HEK293 (cell line): ENCODE results near the gene BORCS6.

ENCODE experiments used
- CTCF ChIA-PET: fragments of 350-600 bp; formaldehyde crosslinking; extraction: SDS; loops from one replicate; lab custom pipeline; 2021; ENCODE audit warnings: antibody characterized with exemption; lab: Yijun Ruan, JAX
- POLR2A ChIA-PET: fragments of 300-600 bp; formaldehyde crosslinking; extraction: SDS; loops from one replicate; lab custom pipeline; 2020; ENCODE audit warnings: antibody characterized with exemption, inconsistent platforms; lab: Yijun Ruan, JAX
- H3K27ac ChIP-seq: fragments of 200-500 bp; sonication (Bioruptor generic); 2 replicates; pipeline ENCODE4 v1.5.1; 2014; ENCODE audit warnings: low read depth, low read length, control low read depth, inconsistent platforms; ENCODE audit errors: extremely low read depth
- H3K36me3 ChIP-seq, 2 experiments: fragments of 200-500 bp in 1 of 2; sonication (Bioruptor generic) in 1 of 2; 1 replicate in 1 of 2; 2 replicates in 1 of 2; pipeline ENCODE4 v1.5.1; 2014 to 2017; ENCODE audit warnings: inconsistent platforms in 2 of 2, low read length in 2 of 2; ENCODE audit not compliant: control insufficient read depth in 2 of 2, insufficient read depth in 1 of 2
- H3K4me1 ChIP-seq: fragments of 200-500 bp; sonication (Bioruptor generic); 2 replicates; pipeline ENCODE4 v1.5.1; 2014; ENCODE audit warnings: mild to moderate bottlenecking, low read length, inconsistent platforms; ENCODE audit not compliant: control insufficient read depth, insufficient read depth
- H3K4me3 ChIP-seq: 2 replicates; pipeline ENCODE4 v1.5.1; 2011; ENCODE audit warnings: low read depth, mild to moderate bottlenecking, control low read depth, low read length, moderate library complexity
- H3K9me3 ChIP-seq: fragments of 200-500 bp; sonication (Bioruptor generic); 2 replicates; pipeline ENCODE4 v1.5.1; 2014; ENCODE audit warnings: low read depth, low read length, inconsistent platforms; ENCODE audit not compliant: control insufficient read depth, insufficient read depth
- BCL11A ChIP-seq: fragments of 450-650 bp; formaldehyde crosslinking; IDR thresholded peaks from 2 replicates; pipeline ENCODE4 v1.5.1; 2016; ENCODE audit warnings: low read depth, missing biosample characterization, missing genetic modification characterization
- CTCF ChIP-seq: fragments of 450-650 bp; formaldehyde crosslinking; IDR thresholded peaks from 2 replicates; pipeline ENCODE4 v1.5.1; 2016; ENCODE audit warnings: missing biosample characterization, missing genetic modification characterization
- EGR2 ChIP-seq: fragments of 450-650 bp; formaldehyde crosslinking; IDR thresholded peaks from 2 replicates; pipeline ENCODE4 v1.5.1; 2016; ENCODE audit warnings: low read depth, missing biosample characterization, missing genetic modification characterization
- IKZF3 ChIP-seq: fragments of 450-650 bp; IDR thresholded peaks from 2 replicates; pipeline ENCODE4 v1.5.0; 2018; ENCODE audit warnings: missing biosample characterization, mild to moderate bottlenecking, missing genetic modification characterization, moderate library complexity
- KLF9 ChIP-seq: fragments of 450-650 bp; formaldehyde crosslinking; IDR thresholded peaks from 2 replicates; pipeline ENCODE4 v1.5.1; 2016; ENCODE audit warnings: missing biosample characterization, missing genetic modification characterization, low read depth
- PRDM10 ChIP-seq: fragments of 450-650 bp; formaldehyde crosslinking; IDR thresholded peaks from 2 replicates; pipeline ENCODE4 v1.5.1; 2016; ENCODE audit warnings: missing biosample characterization, missing genetic modification characterization
- ZBTB17 ChIP-seq: fragments of 450-650 bp; formaldehyde crosslinking; IDR thresholded peaks from 2 replicates; pipeline ENCODE4 v1.5.1; 2016; ENCODE audit warnings: missing biosample characterization, missing genetic modification characterization
- ZBTB21 ChIP-seq: fragments of 450-650 bp; formaldehyde crosslinking; IDR thresholded peaks from 2 replicates; pipeline ENCODE4 v1.5.1; 2017; ENCODE audit warnings: missing biosample characterization, missing genetic modification characterization
- ZFHX2 ChIP-seq: fragments of 450-650 bp; formaldehyde crosslinking; conservative IDR thresholded peaks from 2 replicates; pipeline ENCODE4 v1.5.1; 2016; ENCODE audit warnings: missing biosample characterization, missing genetic modification characterization
- ZFP69B ChIP-seq: fragments of 450-650 bp; formaldehyde crosslinking; IDR thresholded peaks from 2 replicates; pipeline ENCODE4 v1.5.1; 2016; ENCODE audit warnings: missing biosample characterization, missing genetic modification characterization
- ZNF121 ChIP-seq: fragments of 450-650 bp; formaldehyde crosslinking; IDR thresholded peaks from 2 replicates; pipeline ENCODE4 v1.5.1; 2016; ENCODE audit warnings: missing biosample characterization, missing genetic modification characterization
- ZNF155 ChIP-seq: fragments of 450-650 bp; formaldehyde crosslinking; IDR thresholded peaks from 2 replicates; pipeline ENCODE4 v1.5.1; 2016; ENCODE audit warnings: missing biosample characterization, missing genetic modification characterization
- ZNF175 ChIP-seq: fragments of 450-650 bp; formaldehyde crosslinking; IDR thresholded peaks from 2 replicates; pipeline ENCODE4 v1.5.1; 2016; ENCODE audit warnings: missing biosample characterization, missing genetic modification characterization
- ZNF510 ChIP-seq: fragments of 450-650 bp; formaldehyde crosslinking; IDR thresholded peaks from 2 replicates; pipeline ENCODE4 v1.5.1; 2018; ENCODE audit warnings: mild to moderate bottlenecking, missing genetic modification characterization, missing biosample characterization; ENCODE audit not compliant: insufficient replicate concordance
- ZNF513 ChIP-seq: fragments of 450-650 bp; IDR thresholded peaks from 2 replicates; pipeline ENCODE4 v1.5.1; 2018; ENCODE audit warnings: missing biosample characterization, missing genetic modification characterization
- ZNF639 ChIP-seq: fragments of 450-650 bp; formaldehyde crosslinking; IDR thresholded peaks from 2 replicates; pipeline ENCODE4 v1.5.1; 2016; ENCODE audit warnings: missing biosample characterization, missing genetic modification characterization
- ZNF785 ChIP-seq: fragments of 450-650 bp; formaldehyde crosslinking; IDR thresholded peaks from 2 replicates; pipeline ENCODE4 v1.5.1; 2016; ENCODE audit warnings: missing biosample characterization, missing genetic modification characterization
- ZSCAN23 ChIP-seq: fragments of 450-650 bp; formaldehyde crosslinking; IDR thresholded peaks from 2 replicates; pipeline ENCODE4 v1.5.1; 2016; ENCODE audit warnings: missing biosample characterization, missing genetic modification characterization
- ZXDB ChIP-seq: fragments of 450-650 bp; formaldehyde crosslinking; IDR thresholded peaks from 2 replicates; pipeline ENCODE4 v1.5.1; 2016; ENCODE audit warnings: missing biosample characterization, missing genetic modification characterization

BORCS6 gene

GRCh38 chr17:8190506-8190905, 526 bp upstream of the BORCS6 start:
- POLR2A ChIA-PET, result interaction anchor here (0.6 to 13.9 kb wide), 19 partner anchors 10 to 503 kb away, joined by 3 to 394 read pairs (median 5); partner anchors contain the start of genes AURKB, CTC1, SLC25A35 and TP53
- no peaks in the 10 kb centered on the region for H3K36me3 ChIP-seq
- TF ChIP-seq ZNF639 (tag by site-specific recombination) (peak; percentile 4; the same call in 1 of the 2 replicates), ZNF510 (tag by site-specific recombination) (no peak)
- TF ChIP-seq, all 188 proteins: peak for 1
- CTCF ChIA-PET, result interaction anchor here (0.6 to 1.1 kb wide), 6 partner anchors 15 to 1179 kb away, joined by 3 to 5 read pairs (median 4); partner anchors contain the start of gene TMEM107
- no peak overlapping the region; the same call in 1 of the 2 replicates for H3K4me3 ChIP-seq
- peaks cover 13% of the 10 kb centered on the region for H3K4me1 ChIP-seq
- H3K27ac ChIP-seq, result no peak overlapping the region
- no peaks in the 10 kb centered on the region for H3K9me3 ChIP-seq

GRCh38 chr17:8189041-8189710, 804 bp downstream of the BORCS6 start:
- peak overlapping the region; percentile 75; the same call in 1 of the 2 replicates for H3K27ac ChIP-seq
- H3K4me1 ChIP-seq, result peaks cover 13% of the 10 kb centered on the region
- CTCF ChIA-PET, result interaction anchor here (0.6 to 1.9 kb wide), 5 partner anchors 20 to 104 kb away, joined by 4 to 6 read pairs (median 4); partner anchors contain the start of gene AURKB
- no peak for TF ChIP-seq ZXDB (tag by site-specific recombination)
- TF ChIP-seq BCL11A (tag by site-specific recombination), result peak; percentile 18; the same call in 1 of the 2 replicates
- TF ChIP-seq KLF9, result peak; percentile 26; the same call in 1 of the 2 replicates
- peak; percentile 42; the same call in 1 of the 2 replicates for TF ChIP-seq ZBTB17 (tag by site-specific recombination)
- TF ChIP-seq ZSCAN23, result no peak
- 0 out of 2 replicates have a peak, but pooled peaks have one; percentile 18 for TF ChIP-seq ZNF121
- TF ChIP-seq ZNF155 (tag by site-specific recombination), result no peak
- no peak for TF ChIP-seq CTCF (tag by site-specific recombination)
- no peak for TF ChIP-seq ZBTB21 (tag by site-specific recombination)
- TF ChIP-seq ZFHX2, result peak; percentile 42
- H3K9me3 ChIP-seq, result no peaks in the 10 kb centered on the region
- POLR2A ChIA-PET, result interaction anchor here (1.3 to 13.9 kb wide), 7 partner anchors 16 to 67 kb away, joined by 4 to 394 read pairs (median 10); partner anchors contain the start of genes AURKB and CTC1
- H3K36me3 ChIP-seq, result no peaks in the 10 kb centered on the region
- H3K4me3 ChIP-seq, result peak overlapping the region; percentile 75

GRCh38 chr17:8188263-8188839, 1.6 kb downstream of the BORCS6 start:
- POLR2A ChIA-PET, result interaction anchor here (0.8 to 13.9 kb wide), 8 partner anchors 15 to 128 kb away, joined by 3 to 394 read pairs (median 16); partner anchors contain the start of genes AURKB, CTC1, PFAS and SLC25A35
- TF ChIP-seq EGR2 (tag by site-specific recombination), result no peak
- 0 out of 2 replicates have a peak, but pooled peaks have one; percentile 52 for TF ChIP-seq IKZF3 (tag by site-specific recombination)
- TF ChIP-seq PRDM10 (tag by site-specific recombination), result no peak
- TF ChIP-seq ZFP69B (tag by site-specific recombination), result no peak
- no peak for TF ChIP-seq ZNF513 (tag by site-specific recombination)
- no peak for TF ChIP-seq ZNF175 (tag by site-specific recombination)
- TF ChIP-seq ZNF785 (tag by site-specific recombination), result no peak

More at GRCh38 chr17:8188263-8188839, 1.6 kb downstream of the BORCS6 start:
- Histone ChIP-seq H3K27ac (peak overlapping the region; percentile 75), H3K4me3 (peak overlapping the region; percentile 75), H3K4me1 (peaks cover 13% of the 10 kb centered on the region), H3K36me3 (no peaks in the 10 kb centered on the region), H3K9me3 (no peaks in the 10 kb centered on the region)
- CTCF ChIA-PET, result interaction anchor here (0.6 to 1.9 kb wide), 11 partner anchors 21 to 627 kb away, joined by 3 to 12 read pairs (median 4); partner anchors contain the start of genes ALOXE3 and AURKB
